ENCODE data around the gene PPM1G. TPM values are rescaled to one million over a fixed set of nuclear protein-coding genes. Genes with fewer than 3 reads are reported as not detected.

PPM1G gene
- total and polyA plus RNA-seq, 3 donors from 2014 or later: 163 to 569 (median 245) TPM

GRCh38 chr2:27407798-27408491, 1.4 kb downstream of the PPM1G start:
- Histone ChIP-seq H3K4me1 (peaks cover 11% of the 10 kb centered on the region), H3K4me3 (peak overlapping the region; percentile 13 to 87), H3K36me3 (ENCODE audit: low read depth, missing control alignments) (no peaks in the 10 kb centered on the region), H3K9me3 (no peaks in the 10 kb centered on the region), H3K27ac (no peak overlapping the region), H3K27me3 (no peaks in the 10 kb centered on the region)
- intact Hi-C loops (cut with DNase I; ENCODE audit: low total_unique reads): no loop called here
- TF ChIP-seq POLR2A (IDR thresholded peaks at IDR 0.05) (no peak), CTCF (IDR thresholded peaks at IDR 0.05) (peak; percentile 46 to 52 (median 51))
- WGBS, 2 donors: 29 to 41% methylated on average over 16 of the region's 16 CpGs
- DNase-seq: peak; percentile 39

- WGBS, 2 donors: 100% methylated on average over 2 of the region's 2 CpGs
- no peak overlapping the region for H3K4me3 ChIP-seq
- no peak for TF ChIP-seq CTCF (IDR thresholded peaks at IDR 0.05)
- no peak for TF ChIP-seq POLR2A (IDR thresholded peaks at IDR 0.05)
- intact Hi-C loops (cut with DNase I; ENCODE audit: low total_unique reads): no loop called here
- no peak overlapping the region for H3K27ac ChIP-seq
- no peaks in the 10 kb centered on the region for H3K4me1 ChIP-seq
- H3K9me3 ChIP-seq: no peaks in the 10 kb centered on the region
- no peak for DNase-seq
- H3K27me3 ChIP-seq: no peaks in the 10 kb centered on the region
- H3K36me3 ChIP-seq (ENCODE audit: low read depth, missing control alignments): no peaks in the 10 kb centered on the region
These were observed 8.8 kb downstream of the PPM1G start for GRCh38 chr2:27400348-27401135.

- no peaks in the 10 kb centered on the region for H3K4me1 ChIP-seq
- H3K9me3 ChIP-seq: no peaks in the 10 kb centered on the region
- H3K27ac ChIP-seq: no peak overlapping the region
- TF ChIP-seq POLR2A (IDR thresholded peaks at IDR 0.05): no peak
- no peak for TF ChIP-seq CTCF (IDR thresholded peaks at IDR 0.05)
- intact Hi-C loops (cut with DNase I; ENCODE audit: low total_unique reads): no loop called here
- 92 to 95% methylated on average over 5 of the region's 5 CpGs for WGBS, 2 donors
- DNase-seq: no peak
- H3K4me3 ChIP-seq: no peak overlapping the region
- H3K27me3 ChIP-seq: no peaks in the 10 kb centered on the region
- H3K36me3 ChIP-seq (ENCODE audit: low read depth, missing control alignments): no peaks in the 10 kb centered on the region
These were observed 10.4 kb downstream of the PPM1G start for GRCh38 chr2:27398962-27399361.

- DNase-seq: no peak
- no peaks in the 10 kb centered on the region for H3K36me3 ChIP-seq (ENCODE audit: low read depth, missing control alignments)
- H3K27me3 ChIP-seq: no peaks in the 10 kb centered on the region
- no peaks in the 10 kb centered on the region for H3K4me1 ChIP-seq
- 70 to 76% methylated on average over 33 of the region's 33 CpGs for WGBS, 2 donors
- no peaks in the 10 kb centered on the region for H3K9me3 ChIP-seq
- TF ChIP-seq POLR2A (IDR thresholded peaks at IDR 0.05) (no peak), CTCF (IDR thresholded peaks at IDR 0.05) (no peak)
- H3K4me3 ChIP-seq: peak overlapping the region in 1 of 2 donors; percentile 5
- no peak overlapping the region for H3K27ac ChIP-seq
- intact Hi-C loops (cut with DNase I; ENCODE audit: low total_unique reads): no loop called here
These were observed 16.2 kb downstream of the PPM1G start for GRCh38 chr2:27393225-27393624.
